GM12872 (cell line): ENCODE data around the gene EGR4.

Experiments
- CTCF ChIP-seq: IDR thresholded peaks from 3 replicates; pipeline ENCODE4 v1.5.1; 2011; ENCODE audit warnings: low read depth, mild to moderate bottlenecking, low read length, moderate library complexity; ENCODE audit not compliant: insufficient read depth

EGR4 gene

GRCh38 chr2:73256618-73256922 lies 36.8 kb downstream of the EGR4 start:
- TF ChIP-seq CTCF: no peak

GRCh38 chr2:73255907-73256617 lies 37.3 kb downstream of the EGR4 start:
- TF ChIP-seq CTCF: no peak

GRCh38 chr2:73255007-73255644 lies 38.2 kb downstream of the EGR4 start:
- TF ChIP-seq CTCF: no peak

- TF ChIP-seq CTCF: no peak
Observed at GRCh38 chr2:73254343-73255006, 38.9 kb downstream of the EGR4 start.

- no peak for TF ChIP-seq CTCF
Observed at GRCh38 chr2:73253901-73254300, 39.4 kb downstream of the EGR4 start.

- no peak for TF ChIP-seq CTCF
Observed at GRCh38 chr2:73253400-73253799, 39.9 kb downstream of the EGR4 start.

- no peak for TF ChIP-seq CTCF
Observed at GRCh38 chr2:73252238-73253027, 40.9 kb downstream of the EGR4 start.
